ACC112 (cell line): Measurements from ENCODE around the gene TBC1D5.

Experiments
- H2AFZ ChIP-seq: fragments of 200-600 bp; sonication (generic); one replicate; pipeline ENCODE4 v1.6.0; 2017; ENCODE audit warnings: antibody characterized with exemption, low read length; ENCODE audit not compliant: unreplicated experiment
- H3K27ac ChIP-seq: fragments of 200-600 bp; sonication (generic); 2 replicates; pipeline ENCODE4 v1.5.1; 2014; ENCODE audit warnings: low read depth, mild to moderate bottlenecking, antibody characterized with exemption, low read length, moderate library complexity
- H3K27me3 ChIP-seq: fragments of 200-600 bp; sonication (generic); 2 replicates; pipeline ENCODE4 v1.6.1; 2014; ENCODE audit warnings: mild to moderate bottlenecking, antibody characterized with exemption, low read length, moderate library complexity, mixed read lengths; ENCODE audit not compliant: insufficient read depth
- H3K36me3 ChIP-seq: fragments of 200-600 bp; sonication (generic); 2 replicates; pipeline ENCODE4 v1.6.1; 2016; ENCODE audit warnings: mild to moderate bottlenecking, antibody characterized with exemption, low read length, moderate library complexity, mixed read lengths; ENCODE audit not compliant: insufficient read depth
- H3K4me1 ChIP-seq: fragments of 200-600 bp; sonication (generic); one replicate; pipeline ENCODE4 v1.6.1; 2016; ENCODE audit warnings: low read length, mixed read lengths; ENCODE audit not compliant: insufficient read depth, unreplicated experiment, control insufficient read depth
- H3K4me3 ChIP-seq: fragments of 200-600 bp; sonication (generic); 2 replicates; pipeline ENCODE4 v1.5.1; 2014; ENCODE audit warnings: mild to moderate bottlenecking, low read depth, low read length
- H3K79me2 ChIP-seq: fragments of 200-600 bp; sonication (generic); one replicate; pipeline ENCODE4 v1.6.0; 2016; ENCODE audit warnings: low read length; ENCODE audit not compliant: control insufficient read depth, unreplicated experiment, insufficient read depth

The TBC1D5 gene

GRCh38 chr3:17771177-17772017 lies 29.0 kb upstream of the TBC1D5 start:
- Histone ChIP-seq H3K27me3 (no peaks in the 10 kb centered on the region), H3K79me2 (no peaks in the 10 kb centered on the region)

GRCh38 chr3:17770682-17771081 lies 28.3 kb upstream of the TBC1D5 start:
- peaks cover 7% of the 10 kb centered on the region for H3K4me1 ChIP-seq
- peak overlapping the region; percentile 56 for H2AFZ ChIP-seq

More at GRCh38 chr3:17771177-17772017, 29.0 kb upstream of the TBC1D5 start:
- Histone ChIP-seq H3K4me1 (peaks cover 7% of the 10 kb centered on the region), H2AFZ (peak overlapping the region; percentile 56), H3K36me3 (no peaks in the 10 kb centered on the region), H3K27ac (0 out of 2 replicates have a peak overlapping the region, but pooled peaks have one; percentile 5), H3K4me3 (no peak overlapping the region)

GRCh38 chr3:17765819-17766472 lies 23.5 kb upstream of the TBC1D5 start:
- no peak overlapping the region for H2AFZ ChIP-seq

More at GRCh38 chr3:17770682-17771081, 28.3 kb upstream of the TBC1D5 start:
- no peaks in the 10 kb centered on the region for H3K79me2 ChIP-seq
- no peak overlapping the region for H3K4me3 ChIP-seq
- H3K27ac ChIP-seq, result no peak overlapping the region
- H3K36me3 ChIP-seq, result no peaks in the 10 kb centered on the region
- H3K27me3 ChIP-seq, result no peaks in the 10 kb centered on the region

GRCh38 chr3:17761563-17761962 lies 19.1 kb upstream of the TBC1D5 start:
- Histone ChIP-seq H2AFZ (no peak overlapping the region), H3K27ac (no peak overlapping the region), H3K4me1 (peaks cover 10% of the 10 kb centered on the region), H3K4me3 (no peak overlapping the region), H3K27me3 (no peaks in the 10 kb centered on the region), H3K36me3 (no peaks in the 10 kb centered on the region), H3K79me2 (no peaks in the 10 kb centered on the region)

More at GRCh38 chr3:17765819-17766472, 23.5 kb upstream of the TBC1D5 start:
- Histone ChIP-seq H3K4me1 (no peaks in the 10 kb centered on the region), H3K36me3 (no peaks in the 10 kb centered on the region), H3K79me2 (no peaks in the 10 kb centered on the region), H3K4me3 (no peak overlapping the region), H3K27ac (no peak overlapping the region), H3K27me3 (no peaks in the 10 kb centered on the region)

GRCh38 chr3:17759901-17760300 lies 17.5 kb upstream of the TBC1D5 start:
- Histone ChIP-seq H3K27me3 (no peaks in the 10 kb centered on the region), H2AFZ (no peak overlapping the region), H3K27ac (no peak overlapping the region), H3K79me2 (no peaks in the 10 kb centered on the region), H3K4me1 (peaks cover 10% of the 10 kb centered on the region), H3K4me3 (no peak overlapping the region), H3K36me3 (no peaks in the 10 kb centered on the region)

GRCh38 chr3:17755836-17756235 lies 13.4 kb upstream of the TBC1D5 start:
- Histone ChIP-seq H3K4me3 (no peak overlapping the region), H2AFZ (no peak overlapping the region), H3K79me2 (no peaks in the 10 kb centered on the region), H3K4me1 (peaks cover 15% of the 10 kb centered on the region), H3K36me3 (no peaks in the 10 kb centered on the region), H3K27me3 (no peaks in the 10 kb centered on the region), H3K27ac (no peak overlapping the region)

GRCh38 chr3:17753632-17753992 lies 11.2 kb upstream of the TBC1D5 start:
- no peaks in the 10 kb centered on the region for H3K27me3 ChIP-seq
- peaks cover 11% of the 10 kb centered on the region for H3K4me1 ChIP-seq
- no peak overlapping the region for H3K27ac ChIP-seq
- H3K36me3 ChIP-seq, result no peaks in the 10 kb centered on the region
- no peaks in the 10 kb centered on the region for H3K79me2 ChIP-seq
- H2AFZ ChIP-seq, result no peak overlapping the region
- no peak overlapping the region for H3K4me3 ChIP-seq

GRCh38 chr3:17752876-17753631 lies 10.6 kb upstream of the TBC1D5 start:
- Histone ChIP-seq H3K27ac (no peak overlapping the region), H3K4me3 (no peak overlapping the region), H3K4me1 (peaks cover 11% of the 10 kb centered on the region), H2AFZ (no peak overlapping the region), H3K79me2 (no peaks in the 10 kb centered on the region), H3K27me3 (no peaks in the 10 kb centered on the region), H3K36me3 (no peaks in the 10 kb centered on the region)

GRCh38 chr3:17752436-17752835 lies 10.0 kb upstream of the TBC1D5 start:
- Histone ChIP-seq H3K27me3 (no peaks in the 10 kb centered on the region), H3K27ac (no peak overlapping the region), H2AFZ (no peak overlapping the region), H3K4me3 (no peak overlapping the region), H3K36me3 (no peaks in the 10 kb centered on the region), H3K79me2 (no peaks in the 10 kb centered on the region), H3K4me1 (peaks cover 11% of the 10 kb centered on the region)

- H3K36me3 ChIP-seq, result no peaks in the 10 kb centered on the region
- peak overlapping the region; percentile 75 for H2AFZ ChIP-seq
- H3K4me3 ChIP-seq, result peak overlapping the region; percentile 72
- H3K27me3 ChIP-seq, result no peaks in the 10 kb centered on the region
- H3K4me1 ChIP-seq, result peaks cover 11% of the 10 kb centered on the region
- H3K27ac ChIP-seq, result no peak overlapping the region
- no peaks in the 10 kb centered on the region for H3K79me2 ChIP-seq
Observed at GRCh38 chr3:17749705-17750293, 7.4 kb upstream of the TBC1D5 start.
